Breast epithelium (tissue), 3 donors: Measurements from ENCODE around the gene ATG10.

Source experiments
- CTCF ChIP-seq, 3 donors: fragments of 450-650 bp; IDR thresholded peaks; one replicate each; pipeline ENCODE4 v1.5.1; 2016 to 2017; ENCODE audit warnings: antibody characterized with exemption in 3 of 3, mild to moderate bottlenecking in 3 of 3, moderate library complexity in 3 of 3
- POLR2A ChIP-seq: fragments of 450-650 bp; IDR thresholded peaks from one replicate; pipeline ENCODE4 v1.6.1; 2016; ENCODE audit warnings: antibody characterized with exemption, mild to moderate bottlenecking, moderate library complexity

- TF ChIP-seq POLR2A (no peak), CTCF (IDR thresholded peaks at IDR 0.05) (no peak)
Observed at GRCh38 chr5:82050955-82051354, 79.1 kb downstream of the ATG10 start.
